Endometrium (tissue), 2 donors: ENCODE data around the gene THUMPD2.
"Not testable (repeated sequence)": the region's sequence is repeated elsewhere in the genome, so short reads cannot be mapped to it uniquely, and the experiment has no call there.

ENCODE experiments used
- FAIRE-seq: peaks from 2 replicates; lab custom pipeline; 2012; peaks lifted over from hg19 to GRCh38; lab: Jason Lieb, UNC
- donor health status: control.
- donor health status: control.

Gene THUMPD2

DNA sequence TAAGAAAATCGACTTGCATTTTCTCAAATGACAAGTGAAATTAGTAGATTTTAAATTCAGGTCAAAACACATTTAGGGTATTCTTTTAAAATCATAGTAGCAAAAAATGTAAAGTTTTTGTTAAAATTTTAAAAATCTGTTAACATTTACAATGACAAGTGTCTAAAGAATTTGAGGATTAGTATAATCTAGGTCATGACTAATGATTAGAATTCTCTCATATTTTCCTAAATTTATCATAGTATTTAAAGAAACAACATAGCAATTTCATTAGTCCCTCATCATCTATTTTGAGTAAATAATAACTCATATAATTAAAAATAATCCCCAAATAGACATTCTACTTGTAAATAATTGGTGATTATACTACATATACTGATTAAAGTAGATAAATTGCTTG is 23.6 kb downstream of the THUMPD2 start:
- peak; percentile 31 for FAIRE-seq

DNA sequence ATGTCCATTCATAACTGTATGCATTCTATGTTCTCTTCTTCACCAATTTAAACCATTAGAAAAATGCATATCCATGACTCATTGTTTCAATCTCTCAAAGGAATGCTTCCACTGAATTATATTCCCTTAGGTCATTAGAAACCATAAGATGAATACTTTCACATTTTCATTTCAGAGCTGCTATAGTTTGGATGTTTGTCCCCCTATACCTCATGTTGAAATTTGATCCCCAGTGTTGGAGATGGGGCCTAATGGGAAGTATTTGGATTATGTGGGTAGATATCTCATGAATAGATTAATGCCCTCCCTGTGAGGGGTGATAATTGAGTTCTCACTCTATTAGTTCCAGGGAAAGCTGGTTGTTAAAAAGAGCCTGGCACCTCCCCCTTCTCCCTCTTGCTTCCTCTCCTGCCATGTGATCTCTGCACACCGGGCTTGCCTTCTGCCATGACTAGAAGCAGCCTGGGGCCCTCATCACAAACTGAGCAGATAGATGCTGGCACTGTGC is 35.7 kb downstream of the THUMPD2 start:
- FAIRE-seq, result no peak

DNA sequence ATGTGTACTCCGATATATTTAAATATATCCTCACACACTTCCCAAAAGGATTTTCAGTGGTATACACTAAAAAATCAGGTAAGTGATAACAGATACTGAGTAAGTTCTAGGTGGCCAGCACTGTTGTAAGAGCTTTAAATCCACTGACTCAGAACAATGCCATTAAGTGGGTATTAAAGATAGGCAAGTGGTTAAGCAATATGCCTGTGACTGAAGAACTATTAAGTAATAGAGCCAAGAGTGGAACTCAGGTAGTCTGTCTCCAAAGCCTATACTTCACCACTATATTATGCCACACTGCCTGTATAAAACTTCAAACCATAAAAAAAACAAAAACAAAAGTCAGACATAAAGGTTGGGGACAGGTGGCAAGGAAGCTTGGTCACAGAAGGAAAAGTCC is 37.2 kb downstream of the THUMPD2 start:
- no peak for FAIRE-seq

DNA sequence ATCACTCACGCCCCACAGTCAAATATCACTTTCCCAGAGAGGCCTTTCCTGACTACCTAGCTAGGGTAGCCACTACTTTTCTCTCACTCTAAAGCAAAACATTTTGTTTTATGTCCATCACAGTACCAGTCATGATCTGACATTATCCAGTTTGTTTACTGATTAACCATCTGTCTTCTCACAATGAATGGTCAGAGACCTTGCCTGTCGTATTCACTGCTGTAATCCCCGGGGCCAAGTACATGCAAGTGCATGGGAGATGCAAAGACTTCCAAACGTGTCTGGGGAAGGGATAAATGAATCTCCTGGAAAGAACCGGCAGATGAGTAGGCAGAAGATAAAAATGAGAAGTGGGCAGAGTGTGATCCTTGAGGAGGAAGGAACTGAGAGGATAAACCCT is 39.7 kb downstream of the THUMPD2 start:
- no peak for FAIRE-seq

DNA sequence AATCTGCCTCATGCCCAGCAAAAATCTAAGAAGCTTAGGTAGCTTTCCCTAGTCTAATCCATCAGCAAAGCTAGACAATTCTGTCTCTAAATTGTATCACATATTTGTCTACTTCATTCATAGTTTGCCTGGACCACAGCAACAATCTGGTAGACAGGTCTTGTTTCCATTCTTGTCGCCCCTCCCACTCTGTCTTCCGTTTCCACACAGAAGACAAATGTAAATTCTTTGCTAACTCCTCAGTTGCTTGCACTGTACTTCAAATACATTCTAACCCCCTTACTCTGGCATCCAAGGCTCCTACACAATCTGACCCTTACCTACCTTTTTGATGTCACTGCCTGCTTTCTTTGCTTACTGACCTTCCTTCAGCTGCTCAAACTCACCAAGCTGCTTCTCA is 40.1 kb downstream of the THUMPD2 start:
- no peak for FAIRE-seq

DNA sequence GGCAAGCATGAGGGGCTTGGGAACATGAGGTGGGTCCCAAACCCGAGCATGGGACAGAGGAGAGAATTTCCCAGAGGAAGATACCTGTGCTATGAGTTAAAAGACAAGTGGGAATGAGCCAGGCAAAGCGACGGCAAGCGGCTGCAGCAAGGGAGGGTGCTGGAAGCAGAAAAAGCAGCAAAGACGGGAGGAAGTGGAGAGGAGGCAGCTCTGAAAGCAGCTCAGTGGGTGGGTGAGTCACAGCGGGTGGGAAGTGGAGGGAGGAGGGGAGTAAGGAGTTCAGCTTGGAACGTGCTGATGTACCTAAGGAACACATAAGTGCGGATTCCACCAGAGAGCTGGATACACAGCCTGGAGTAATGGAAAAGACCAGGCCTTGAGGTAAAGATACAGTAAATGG is 41.4 kb downstream of the THUMPD2 start:
- no peak for FAIRE-seq

DNA sequence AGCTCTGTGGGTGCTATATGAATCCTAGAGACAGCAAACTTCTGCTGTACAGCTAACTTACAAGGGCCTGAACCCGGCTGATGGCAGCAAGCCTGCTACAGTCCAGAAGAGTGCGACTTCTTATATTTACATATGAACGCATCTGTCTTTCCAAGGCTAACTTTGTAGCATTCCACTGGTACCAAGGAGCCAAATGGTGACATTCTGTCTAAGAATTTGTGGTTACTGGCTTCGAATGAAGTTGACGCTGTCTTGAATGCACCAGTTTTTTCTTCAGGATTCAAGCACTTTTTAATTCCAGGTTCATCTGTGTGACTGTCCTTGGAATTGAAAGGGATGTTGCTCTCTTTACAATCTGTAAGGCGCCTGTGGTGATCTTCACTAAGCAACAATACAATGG is 42.4 kb downstream of the THUMPD2 start:
- no peak for FAIRE-seq

DNA sequence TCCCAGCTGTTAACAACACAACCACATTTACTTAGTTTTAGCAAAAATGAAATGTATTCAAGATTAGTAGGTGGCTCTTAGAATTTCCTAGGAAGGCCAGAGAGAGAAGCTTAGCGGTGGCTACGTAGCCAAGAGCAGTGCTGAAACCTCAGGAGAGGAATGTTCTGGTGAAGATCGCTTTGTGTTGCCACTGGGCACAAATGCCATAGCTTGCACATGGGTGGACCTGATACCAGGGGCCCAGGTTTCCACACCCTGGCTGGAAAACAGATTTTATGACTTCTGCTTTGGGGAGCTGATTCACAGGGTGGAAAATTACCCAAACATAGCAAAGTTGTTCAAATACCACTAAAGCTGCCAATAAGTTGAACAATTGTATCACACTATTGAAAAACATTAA is 43.4 kb downstream of the THUMPD2 start:
- no peak for FAIRE-seq

DNA sequence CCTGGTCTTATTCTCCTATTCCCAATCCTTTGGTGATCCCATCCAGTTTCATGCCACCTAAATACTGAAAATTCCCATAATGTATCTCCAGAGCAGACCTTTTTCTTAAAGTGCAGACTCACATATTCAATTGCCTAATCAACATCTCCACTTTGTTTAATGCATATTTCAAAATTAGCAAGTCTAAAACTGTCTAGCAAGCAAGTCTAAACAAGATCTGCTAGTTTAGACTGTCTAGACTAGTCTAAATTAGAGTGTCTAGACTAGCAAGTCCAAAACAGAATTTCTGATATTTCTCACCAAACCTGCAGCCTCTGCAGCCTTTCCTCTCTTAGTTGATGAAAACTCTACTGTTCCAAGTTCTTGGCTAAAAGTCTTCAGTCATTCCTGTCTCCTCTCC is 44.6 kb downstream of the THUMPD2 start:
- no peak for FAIRE-seq

DNA sequence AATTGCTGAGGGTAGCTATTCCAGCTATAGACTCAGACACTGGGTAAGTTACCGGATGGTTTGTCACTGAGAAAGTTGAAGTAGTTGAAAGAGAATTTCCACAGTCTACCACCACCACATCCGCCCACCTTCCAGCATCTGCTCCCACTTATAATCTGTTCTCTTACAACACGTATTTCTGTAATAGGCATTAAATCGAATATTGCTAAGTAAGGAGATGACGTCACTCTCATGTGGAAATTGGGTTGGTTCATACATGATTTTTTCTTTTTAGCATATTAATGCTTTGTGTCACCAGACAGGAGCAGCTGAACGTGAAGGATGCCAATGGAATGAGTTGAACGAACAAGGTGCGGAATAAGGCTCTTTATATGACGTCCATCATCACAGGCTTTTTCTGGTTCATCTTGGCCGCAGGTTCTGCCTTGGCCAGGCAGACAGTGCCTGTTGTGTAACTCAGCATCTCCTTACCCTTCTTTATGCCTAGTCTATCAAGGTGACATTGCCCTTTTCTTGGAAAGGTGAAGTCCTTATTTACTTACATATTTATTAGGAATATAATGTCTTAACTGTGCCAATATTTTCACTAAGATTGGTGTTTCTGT is 45.9 kb downstream of the THUMPD2 start:
- FAIRE-seq, result no peak

DNA sequence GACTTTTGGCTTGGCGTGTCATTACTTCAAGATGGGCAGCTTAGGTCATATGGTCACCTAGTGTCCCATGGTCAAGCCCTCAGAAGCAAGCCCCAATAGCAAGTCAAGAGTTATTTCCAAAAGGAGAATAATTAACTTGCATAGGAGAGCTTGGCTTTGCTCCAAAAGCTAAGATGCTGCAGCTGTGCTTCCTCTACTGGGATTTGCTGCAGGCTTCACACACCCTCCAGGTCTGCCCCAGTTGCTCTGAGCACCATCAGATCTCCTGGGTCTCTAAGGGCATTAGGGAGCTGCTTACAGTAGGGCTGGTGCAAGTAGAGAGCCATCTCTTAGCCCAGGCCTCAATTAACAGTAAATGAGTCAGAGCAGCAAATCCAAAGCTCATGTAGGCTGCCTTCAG is 46.6 kb downstream of the THUMPD2 start:
- no peak for FAIRE-seq

DNA sequence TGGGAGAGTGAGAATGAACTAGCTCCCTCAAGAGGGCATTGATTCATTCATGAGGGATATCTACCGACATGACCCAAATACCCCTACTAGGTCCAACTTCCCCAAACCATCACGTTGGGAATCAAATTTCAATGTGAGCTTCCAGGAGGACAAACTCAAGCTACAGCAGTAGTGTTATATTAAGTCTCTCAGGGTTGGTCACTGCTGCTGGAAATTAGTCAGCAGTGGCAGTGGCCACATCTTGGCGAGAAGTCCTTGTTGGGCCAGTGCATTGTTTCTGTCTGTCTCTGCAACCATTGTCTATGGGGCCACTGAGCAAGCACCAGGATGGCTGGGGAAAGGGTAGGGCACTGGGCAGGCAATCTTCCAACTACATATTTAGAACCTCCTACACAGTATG is 47.5 kb downstream of the THUMPD2 start:
- no peak for FAIRE-seq

DNA sequence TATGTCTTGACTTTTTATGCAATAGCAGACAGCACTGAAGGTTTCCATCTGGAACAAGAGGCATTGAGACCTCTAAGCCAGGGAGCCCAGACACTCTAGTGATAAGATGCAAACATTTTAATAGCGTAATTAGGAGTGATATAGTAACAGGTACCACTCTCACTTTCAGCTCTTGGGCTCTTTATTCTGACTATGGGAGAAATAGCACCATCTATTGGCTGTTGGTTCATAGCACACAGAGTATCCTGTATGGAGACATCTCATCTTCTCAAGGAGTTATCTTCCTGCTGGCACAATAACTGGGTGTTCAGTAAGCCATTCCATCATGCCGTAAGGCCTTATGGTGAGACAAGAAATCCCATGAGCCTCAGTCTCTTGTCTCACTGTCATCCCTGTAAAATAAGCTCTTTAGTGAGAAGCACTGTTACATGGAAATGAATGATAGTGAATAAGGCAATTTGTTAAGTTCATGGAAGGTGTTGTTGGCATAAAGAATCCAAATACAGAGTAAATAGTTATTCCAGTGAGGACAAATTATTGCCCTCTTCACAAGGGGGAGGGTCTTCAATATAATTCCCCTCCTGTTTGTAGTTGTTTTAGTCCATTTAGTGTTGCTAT is 48.3 kb downstream of the THUMPD2 start:
- no peak for FAIRE-seq

DNA sequence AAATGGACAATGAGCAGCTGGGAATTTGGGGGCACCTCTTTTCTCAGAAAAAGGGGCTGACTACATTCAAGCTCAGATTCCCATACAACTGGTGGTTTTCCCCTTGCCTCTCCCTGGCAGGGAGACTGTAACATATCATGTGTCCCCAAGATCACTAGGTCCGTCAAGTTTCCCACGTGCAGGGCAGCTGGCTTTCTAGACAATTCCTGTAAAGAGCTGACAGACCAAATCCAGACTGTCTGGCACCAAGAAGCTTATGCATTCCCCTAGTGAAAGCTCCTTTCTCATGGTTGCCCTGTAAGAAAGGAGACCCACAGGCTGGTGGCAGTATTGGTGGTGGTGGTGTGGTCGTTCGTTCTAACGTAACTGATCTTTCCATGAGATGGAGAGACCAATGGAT is 48.8 kb downstream of the THUMPD2 start:
- no peak for FAIRE-seq

DNA sequence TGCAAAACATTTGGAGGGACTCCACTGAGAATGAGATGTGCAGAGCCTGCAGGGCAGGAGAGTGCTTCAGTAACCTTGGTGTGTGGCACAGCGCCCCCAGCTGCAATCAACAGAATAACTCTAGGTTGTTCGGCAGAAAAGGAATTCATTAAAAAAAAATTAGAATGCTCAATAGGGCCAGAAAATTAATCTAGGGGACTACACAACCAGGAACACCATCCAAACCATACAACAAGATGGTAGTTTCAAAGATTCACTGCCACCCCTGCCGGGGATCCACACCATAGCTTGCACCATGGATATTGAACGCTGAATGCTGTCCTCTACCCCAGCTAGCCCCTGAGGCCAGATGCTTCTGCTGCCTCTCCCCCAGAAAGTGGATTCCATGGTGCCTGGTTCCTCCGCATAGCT is 50.1 kb downstream of the THUMPD2 start:
- no peak for FAIRE-seq

DNA sequence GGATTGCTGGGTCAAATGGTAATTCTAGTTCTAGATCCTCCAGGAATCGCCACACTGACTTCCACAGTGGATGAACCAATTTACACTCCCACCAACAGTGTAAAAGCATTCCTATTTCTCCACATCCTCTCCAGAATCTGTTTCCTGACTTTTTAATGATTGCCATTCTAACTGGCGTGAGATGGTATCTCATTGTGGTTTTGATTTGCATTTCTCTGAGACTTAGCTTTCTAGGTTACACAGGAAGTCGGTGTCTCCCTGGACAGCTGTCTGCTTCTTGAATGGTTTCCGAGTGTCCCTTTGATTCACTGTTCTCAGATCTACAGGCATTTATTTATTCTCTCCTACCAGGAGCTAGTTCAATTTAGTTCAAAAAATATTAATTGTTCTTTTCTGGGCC is 51.0 kb downstream of the THUMPD2 start:
- FAIRE-seq, result not testable (repeated sequence)

DNA sequence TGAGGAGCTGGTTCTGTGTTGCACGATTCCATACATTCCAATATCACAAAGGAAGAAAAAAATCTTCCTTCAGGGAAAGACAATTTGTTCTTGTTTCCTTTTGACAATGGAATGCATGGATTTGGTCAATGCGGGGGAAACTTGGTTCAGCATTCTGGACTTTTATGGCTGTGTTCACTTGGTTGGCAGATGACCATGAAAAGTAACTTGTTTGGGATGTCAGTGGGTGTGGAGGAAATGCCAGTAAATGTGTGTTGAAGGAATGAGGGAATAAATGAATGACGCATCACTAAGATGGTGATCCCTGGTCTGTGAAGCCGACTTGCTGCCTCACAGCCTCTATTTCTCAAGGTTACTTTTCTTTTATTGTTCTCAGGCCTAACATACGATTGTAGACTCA is 53.7 kb downstream of the THUMPD2 start:
- no peak for FAIRE-seq

DNA sequence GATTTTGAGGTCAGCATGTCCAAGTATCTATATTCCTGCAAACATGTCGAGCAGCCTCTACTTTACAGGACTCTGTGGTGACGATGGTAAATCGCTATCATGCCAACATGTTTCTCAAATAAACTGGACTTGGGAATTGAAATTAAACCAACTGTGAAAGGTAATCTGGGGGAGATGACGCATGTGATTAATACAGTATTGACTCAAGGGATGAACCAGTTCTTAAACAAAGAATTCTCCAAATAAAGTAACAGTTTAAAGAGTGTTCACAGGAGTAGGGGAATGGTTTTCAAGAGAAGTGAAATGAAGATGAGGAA is 54.3 kb downstream of the THUMPD2 start:
- no peak for FAIRE-seq

DNA sequence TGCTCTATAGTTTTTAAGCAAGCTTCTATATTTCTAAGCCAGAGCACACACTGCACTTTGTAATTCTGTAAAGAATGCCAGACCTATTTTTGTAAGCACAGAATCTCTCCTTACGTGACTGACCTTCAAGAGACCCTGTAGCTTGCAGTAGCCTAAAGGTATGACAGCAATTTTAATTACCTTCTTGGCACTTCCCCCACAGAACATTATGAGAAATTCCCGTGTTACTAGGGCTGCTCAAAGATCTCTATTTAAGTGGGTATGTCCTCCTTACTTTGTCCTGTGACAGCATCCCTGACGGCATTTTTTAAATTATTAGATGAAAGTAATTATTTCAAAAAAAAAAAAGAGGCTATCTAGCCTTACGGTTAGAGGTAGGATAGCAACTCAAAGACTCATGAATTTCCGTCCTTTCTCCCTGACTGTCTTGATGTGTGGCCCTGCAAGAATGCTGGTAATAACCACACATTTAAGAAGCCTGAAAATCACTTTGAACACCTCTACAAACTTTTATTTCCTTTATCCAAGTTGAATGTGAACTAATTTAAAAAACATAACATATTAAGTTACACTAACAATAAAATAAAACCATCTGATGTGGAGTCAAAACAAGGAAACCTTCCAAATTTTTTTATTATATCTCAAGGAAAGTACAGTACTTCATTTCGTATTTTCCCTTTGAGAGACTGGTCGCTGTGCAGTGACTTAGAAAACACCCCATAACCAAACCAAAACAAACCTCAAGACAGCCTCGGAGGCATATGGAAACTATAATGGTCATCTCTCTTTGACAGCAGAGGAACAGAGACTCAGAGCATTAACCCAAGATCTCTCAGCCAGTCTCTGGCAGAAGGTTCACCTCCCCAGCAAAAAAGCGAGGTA is 54.9 kb downstream of the THUMPD2 start:
- peak; percentile 91 for FAIRE-seq

DNA sequence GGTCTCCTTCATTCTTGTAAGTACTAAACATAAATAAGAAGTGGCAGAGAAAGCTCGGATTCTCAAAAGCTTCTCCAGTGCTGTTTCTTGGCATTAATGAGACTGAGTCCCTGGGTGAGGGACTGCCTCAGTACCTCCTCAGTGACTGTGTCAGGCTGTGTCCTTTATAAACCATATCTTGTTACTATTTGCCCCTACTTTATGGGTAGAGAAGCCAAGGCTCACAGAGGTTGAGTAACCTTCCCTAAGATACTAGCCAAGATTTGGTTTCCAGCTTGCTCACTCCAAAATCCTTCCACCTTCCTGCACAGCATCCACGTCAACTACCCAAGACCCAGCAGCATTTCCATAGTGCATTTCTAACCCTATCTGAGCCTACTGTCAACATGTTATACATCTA is 55.6 kb downstream of the THUMPD2 start:
- FAIRE-seq, result no peak

DNA sequence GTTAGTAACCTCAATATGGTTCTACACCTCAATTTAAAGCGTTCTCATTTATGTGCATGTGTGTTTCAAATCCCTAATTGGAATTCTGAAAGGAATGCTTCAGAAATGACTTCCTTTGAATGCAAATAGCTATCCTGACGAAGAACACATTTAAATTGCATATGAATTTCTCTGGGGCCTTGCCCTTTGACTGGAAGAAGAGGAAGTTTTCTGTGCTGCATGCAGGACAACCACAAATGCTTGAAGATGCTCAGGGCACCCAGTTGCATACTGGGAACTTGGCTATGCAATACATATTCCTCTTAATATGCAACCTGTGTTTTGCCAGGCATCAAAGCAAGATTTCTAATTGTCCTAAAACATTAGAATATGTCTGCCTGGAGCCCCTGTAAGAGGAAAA is 58.1 kb downstream of the THUMPD2 start:
- no peak for FAIRE-seq

DNA sequence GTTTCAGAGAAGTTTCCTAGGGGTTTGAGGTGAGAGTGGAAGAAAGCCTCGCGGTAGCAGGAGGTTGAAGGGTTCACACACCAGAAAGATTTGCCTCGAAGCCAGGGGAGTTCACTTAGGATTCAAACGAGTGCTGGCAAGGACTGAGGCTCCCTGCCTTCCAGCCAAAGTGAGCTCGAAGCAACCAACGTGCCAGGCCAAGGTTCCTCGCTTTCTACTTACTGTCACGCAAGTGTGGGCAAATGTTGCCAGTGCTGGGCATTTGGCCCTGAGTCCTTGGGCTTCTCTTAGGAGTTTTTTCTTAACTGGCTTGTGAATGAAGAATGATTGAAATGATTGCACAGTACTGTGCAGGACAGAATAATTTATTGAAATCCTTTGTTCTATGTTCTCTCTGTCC is 59.7 kb downstream of the THUMPD2 start:
- no peak for FAIRE-seq

DNA sequence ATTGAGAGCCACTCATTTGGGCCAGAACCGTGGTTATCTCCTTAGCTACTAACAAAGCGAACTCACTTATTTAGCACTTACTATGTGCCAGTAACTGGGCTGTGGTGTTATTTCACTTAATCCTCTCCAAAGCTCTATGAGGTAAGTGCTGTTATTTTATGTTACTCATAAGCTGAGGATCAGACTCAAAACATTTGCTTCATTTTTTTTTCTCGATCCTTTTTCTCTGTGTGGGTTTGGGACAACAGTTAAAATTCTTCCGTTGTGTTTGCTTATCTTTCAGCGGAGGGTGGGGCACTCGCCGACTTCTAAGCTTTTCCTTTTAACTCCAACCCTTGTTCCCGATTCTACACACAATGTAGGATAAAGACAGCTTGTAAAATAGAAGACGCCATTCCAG is 60.6 kb downstream of the THUMPD2 start:
- no peak for FAIRE-seq

DNA sequence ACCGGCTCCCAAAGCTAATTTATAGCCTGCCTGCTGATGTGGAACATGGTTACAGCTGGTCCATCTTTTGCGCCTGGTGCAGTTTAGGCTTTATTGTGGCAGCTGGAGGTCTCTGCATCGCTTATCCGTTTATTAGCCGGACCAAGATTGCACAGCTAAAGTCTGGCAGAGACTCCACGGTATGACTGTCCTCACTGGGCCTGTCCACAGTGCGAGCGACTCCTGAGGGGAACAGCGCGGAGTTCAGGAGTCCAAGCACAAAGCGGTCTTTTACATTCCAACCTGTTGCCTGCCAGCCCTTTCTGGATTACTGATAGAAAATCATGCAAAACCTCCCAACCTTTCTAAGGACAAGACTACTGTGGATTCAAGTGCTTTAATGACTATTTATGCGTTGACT is 62.0 kb downstream of the THUMPD2 start:
- no peak for FAIRE-seq
